Natural killer cell treated with Interleukin-12 subunit alpha and Interleukin-12 subunit beta and Interleukin-15 and Interleukin-18, amount 100 ng/mL, for 72 hours (primary cell): Measurements from ENCODE around the gene DENND1C. TPM values are rescaled to one million over a fixed set of nuclear protein-coding genes. Genes with fewer than 3 reads are reported as not detected.

Experiments used
- ATAC-seq, 2 donors: fragments of 150-1000 bp; cut with Tn5 transposase in 1 of 2; sonication (Bioruptor Pico), chemical (Tn5 transposase) in 1 of 2; 2 replicates each; pipeline ENCODE4 v1.10.0; 2021
- DNase-seq: peaks from one replicate; pipeline ENCODE4 v3.0.0; 2022; ENCODE audit warnings: low spot score
- H3K27ac Mint-ChIP-seq, 2 donors: 1 replicate in 1 of 2; 2 replicates in 1 of 2; pipeline ENCODE4 v1.8.0; 2022; ENCODE audit warnings: mixed read lengths in 2 of 2, mild to moderate bottlenecking in 1 of 2, moderate library complexity in 1 of 2
- H3K27me3 Mint-ChIP-seq, 2 donors: 1 replicate in 1 of 2; 2 replicates in 1 of 2; pipeline ENCODE4 v1.8.0; 2022; ENCODE audit warnings: mixed read lengths in 2 of 2
- H3K36me3 Mint-ChIP-seq: one replicate; pipeline ENCODE4 v1.8.0; 2022; ENCODE audit warnings: mixed read lengths
- H3K4me1 Mint-ChIP-seq, 2 donors: 1 replicate in 1 of 2; 2 replicates in 1 of 2; pipeline ENCODE4 v1.8.0; 2022; ENCODE audit warnings: low read depth in 2 of 2, mixed read lengths in 2 of 2, mild to moderate bottlenecking in 1 of 2
- H3K4me3 Mint-ChIP-seq: one replicate; pipeline ENCODE4 v1.8.0; 2022; ENCODE audit warnings: mixed read lengths
- H3K9me3 Mint-ChIP-seq: 2 replicates; pipeline ENCODE4 v1.8.0; 2022; ENCODE audit warnings: mixed read lengths
- total RNA-seq, 2 donors: library from RNA; stranded (reverse); gene quantifications; one replicate each; pipeline ENCODE4 v1.2.3, GENCODE V29; 2022

The DENND1C gene
- total RNA-seq, result 100 to 1,000 TPM in 1 of 2 donors, 10 to 100 TPM in 1; 73.6 to 131 TPM

- no peaks in the 10 kb centered on the region for H3K27me3 Mint-ChIP-seq
- H3K27ac Mint-ChIP-seq, result peak within 1 kb of the TSS; percentile 96 to 98
- peaks cover 22 to 30% of the 10 kb centered on the region in 2 donors for H3K4me1 Mint-ChIP-seq
- no peaks in the 10 kb centered on the region for H3K9me3 Mint-ChIP-seq
- no peaks in the 10 kb centered on the region for H3K36me3 Mint-ChIP-seq
- ATAC-seq, result peak; percentile 91 to 96
- DNase-seq, result peak; percentile 83
- H3K4me3 Mint-ChIP-seq, result peak within 1 kb of the TSS; percentile 92
Measured at GRCh38 chr19:6481541-6482342, at the start of gene DENND1C. DENND1C (minus strand) TSS chr19:6481787; CDS start chr19:6481695, 92 bp downstream.

- peaks cover 33 to 37% of the 10 kb centered on the region in 2 donors for H3K4me1 Mint-ChIP-seq
- peaks cover 27 to 34% of the 10 kb centered on the region in 2 donors for H3K27me3 Mint-ChIP-seq
- H3K9me3 Mint-ChIP-seq, result no peaks in the 10 kb centered on the region
- peak within 1 kb of the TSS; percentile 8 to 48 for H3K27ac Mint-ChIP-seq
- H3K4me3 Mint-ChIP-seq, result peak within 1 kb of the TSS; percentile 89
- ATAC-seq (peak; percentile 81 to 90), DNase-seq (peak; percentile 85)
- no peaks in the 10 kb centered on the region for H3K36me3 Mint-ChIP-seq
Measured at GRCh38 chr19:6530386-6531162, 49.0 kb upstream of the DENND1C start, which contains the start of gene TNFSF9. TNFSF9 (plus strand) TSS chr19:6531026; CDS start chr19:6531037, 11 bp downstream.

- Mint-ChIP-seq H3K9me3 (no peaks in the 10 kb centered on the region), H3K4me1 (peaks cover 32 to 34% of the 10 kb centered on the region in 2 donors), H3K27ac (peak overlapping the region; percentile 8 to 48), H3K27me3 (peaks cover 27 to 34% of the 10 kb centered on the region in 2 donors), H3K36me3 (no peaks in the 10 kb centered on the region), H3K4me3 (peak overlapping the region; percentile 89)
- ATAC-seq (no peak), DNase-seq (no peak)
Measured at GRCh38 chr19:6529937-6530385, 48.4 kb upstream of the DENND1C start.

GRCh38 chr19:6529351-6529750, 47.8 kb upstream of the DENND1C start:
- peaks cover 27 to 34% of the 10 kb centered on the region in 2 donors for H3K27me3 Mint-ChIP-seq
- ATAC-seq (no peak), DNase-seq (no peak)
- H3K4me1 Mint-ChIP-seq, result peaks cover 32 to 34% of the 10 kb centered on the region in 2 donors
- H3K36me3 Mint-ChIP-seq, result no peaks in the 10 kb centered on the region
- H3K9me3 Mint-ChIP-seq, result no peaks in the 10 kb centered on the region
- H3K27ac Mint-ChIP-seq, result peak overlapping the region in 1 of 2 donors; percentile 8
- peak overlapping the region; percentile 89 for H3K4me3 Mint-ChIP-seq

- Mint-ChIP-seq H3K27ac (no peak overlapping the region), H3K9me3 (no peaks in the 10 kb centered on the region), H3K4me1 (peaks cover 27 to 34% of the 10 kb centered on the region in 2 donors), H3K27me3 (peaks cover 27 to 34% of the 10 kb centered on the region in 2 donors), H3K36me3 (no peaks in the 10 kb centered on the region), H3K4me3 (no peak overlapping the region)
- no peak for ATAC-seq
- DNase-seq, result no peak
Measured at GRCh38 chr19:6528544-6529121, 47.0 kb upstream of the DENND1C start.

GRCh38 chr19:6527893-6528543, 46.4 kb upstream of the DENND1C start:
- Mint-ChIP-seq H3K27ac (no peak overlapping the region), H3K4me3 (no peak overlapping the region), H3K4me1 (peaks cover 27 to 33% of the 10 kb centered on the region in 2 donors), H3K9me3 (no peaks in the 10 kb centered on the region), H3K36me3 (no peaks in the 10 kb centered on the region), H3K27me3 (peaks cover 26 to 32% of the 10 kb centered on the region in 2 donors)
- DNase-seq, result no peak
- no peak for ATAC-seq

GRCh38 chr19:6524311-6524710, 42.7 kb upstream of the DENND1C start:
- H3K9me3 Mint-ChIP-seq, result no peaks in the 10 kb centered on the region
- DNase-seq, result no peak

GRCh38 chr19:6522712-6523111, 41.1 kb upstream of the DENND1C start:
- no peaks in the 10 kb centered on the region for H3K36me3 Mint-ChIP-seq
- H3K4me1 Mint-ChIP-seq, result peaks cover 18 to 26% of the 10 kb centered on the region in 2 donors
- no peaks in the 10 kb centered on the region for H3K27me3 Mint-ChIP-seq
- H3K27ac Mint-ChIP-seq, result peak overlapping the region in 1 of 2 donors; percentile 45
- H3K9me3 Mint-ChIP-seq, result no peaks in the 10 kb centered on the region
- DNase-seq (peak; percentile 1), ATAC-seq (no peak)
- no peak overlapping the region for H3K4me3 Mint-ChIP-seq

More at GRCh38 chr19:6524311-6524710, 42.7 kb upstream of the DENND1C start:
- Mint-ChIP-seq H3K27me3 (peaks cover 2 to 3% of the 10 kb centered on the region in 2 donors), H3K36me3 (no peaks in the 10 kb centered on the region), H3K27ac (no peak overlapping the region), H3K4me1 (peaks cover 7 to 14% of the 10 kb centered on the region in 2 donors), H3K4me3 (no peak overlapping the region)
- no peak for ATAC-seq

GRCh38 chr19:6521718-6522646, 40.4 kb upstream of the DENND1C start:
- Mint-ChIP-seq H3K4me1 (peaks cover 24 to 33% of the 10 kb centered on the region in 2 donors), H3K4me3 (peak overlapping the region; percentile 49), H3K27ac (peak overlapping the region; percentile 1 to 44), H3K27me3 (no peaks in the 10 kb centered on the region), H3K36me3 (no peaks in the 10 kb centered on the region), H3K9me3 (no peaks in the 10 kb centered on the region)
- DNase-seq (peak; percentile 78), ATAC-seq (peak; percentile 87 to 88)

- peak overlapping the region; percentile 70 for H3K4me3 Mint-ChIP-seq
- H3K4me1 Mint-ChIP-seq, result peaks cover 36 to 44% of the 10 kb centered on the region in 2 donors
- no peak for DNase-seq
- H3K27me3 Mint-ChIP-seq, result no peaks in the 10 kb centered on the region
- H3K9me3 Mint-ChIP-seq, result no peaks in the 10 kb centered on the region
- no peak for ATAC-seq
- no peaks in the 10 kb centered on the region for H3K36me3 Mint-ChIP-seq
- peak overlapping the region; percentile 36 to 49 for H3K27ac Mint-ChIP-seq
Measured at GRCh38 chr19:6519289-6519688, 37.7 kb upstream of the DENND1C start.

GRCh38 chr19:6518145-6518911, 36.7 kb upstream of the DENND1C start:
- Mint-ChIP-seq H3K27me3 (no peaks in the 10 kb centered on the region), H3K27ac (peak overlapping the region; percentile 49 to 82), H3K36me3 (no peaks in the 10 kb centered on the region), H3K4me1 (peaks cover 36 to 44% of the 10 kb centered on the region in 2 donors), H3K4me3 (peak overlapping the region; percentile 88), H3K9me3 (no peaks in the 10 kb centered on the region)
- ATAC-seq, result peak in 1 of 2 donors; percentile 36
- DNase-seq, result peak; percentile 74
